A673 (cell line): ENCODE results near the gene ZNHIT1. TPM values are rescaled to one million over a fixed set of nuclear protein-coding genes. Genes with fewer than 3 reads are reported as not detected.

ENCODE experiments used
- BruUV-seq: library from RNA; stranded (reverse); fragments of 400-500 nt; replicated peaks from 2 replicates; lab custom pipeline; 2021; lab: Mats Ljungman, UMichigan
- CTCF ChIA-PET: fragments of 300-600 bp; sonication (Branson Sonifier 250); formaldehyde crosslinking; loops from one replicate; lab custom pipeline; 2022; ENCODE audit warnings: antibody characterized with exemption; lab: Charles Lee
- POLR2A ChIA-PET: fragments of 300-600 bp; sonication (Branson Sonifier 250); formaldehyde crosslinking; loops from one replicate; lab custom pipeline; 2022; ENCODE audit warnings: antibody characterized with exemption; ENCODE audit not compliant: low non-redundant PET; lab: Charles Lee
- DNase-seq: peaks from one replicate; pipeline ENCODE4 v3.0.0-alpha.2; 2015; ENCODE audit warnings: low spot score
- H3K27ac ChIP-seq: fragments of 200-600 bp; sonication (generic); 2 replicates; pipeline ENCODE4 v1.5.1; 2016; ENCODE audit warnings: mixed run types, low read depth, mild to moderate bottlenecking, mixed read lengths, antibody characterized with exemption, low read length; ENCODE audit not compliant: poor library complexity, severe bottlenecking
- H3K27me3 ChIP-seq: fragments of 200-600 bp; sonication (generic); replicated peaks from 2 replicates; pipeline ENCODE4 v1.6.1; 2017; ENCODE audit warnings: mixed run types, low read depth, mild to moderate bottlenecking, mixed read lengths, antibody characterized with exemption, low read length; ENCODE audit not compliant: insufficient read depth, poor library complexity
- H3K36me3 ChIP-seq: fragments of 200-600 bp; sonication (generic); 2 replicates; pipeline ENCODE4 v1.6.1; 2016; ENCODE audit warnings: mixed run types, mild to moderate bottlenecking, mixed read lengths, antibody characterized with exemption, low read length; ENCODE audit not compliant: insufficient read depth, poor library complexity, severe bottlenecking
- H3K4me1 ChIP-seq: fragments of 200-600 bp; sonication (generic); 2 replicates; pipeline ENCODE4 v1.6.1; 2017; ENCODE audit warnings: mixed run types, mild to moderate bottlenecking, mixed read lengths, antibody characterized with exemption, low read length; ENCODE audit not compliant: insufficient read depth, poor library complexity, severe bottlenecking
- H3K4me3 ChIP-seq: fragments of 200-600 bp; sonication (generic); 2 replicates; pipeline ENCODE4 v1.5.1; 2016; ENCODE audit warnings: low read depth, mixed run types, mild to moderate bottlenecking, mixed read lengths, low read length; ENCODE audit not compliant: poor library complexity, severe bottlenecking
- H3K9me3 ChIP-seq: fragments of 200-600 bp; sonication (generic); 2 replicates; pipeline ENCODE4 v1.6.1; 2016; ENCODE audit warnings: mixed run types, low read depth, mild to moderate bottlenecking, mixed read lengths, antibody characterized with exemption, low read length; ENCODE audit not compliant: poor library complexity, severe bottlenecking
- CTCF ChIP-seq: fragments of 300-800, 200-600 bp; sonication (generic); conservative IDR thresholded peaks from 2 replicates; pipeline ENCODE4 v1.5.1; 2017; ENCODE audit warnings: low read depth, mild to moderate bottlenecking, antibody characterized with exemption, low read length, moderate library complexity, mixed read lengths
- EZH2 ChIP-seq: fragments of 200-600 bp; sonication (generic); IDR thresholded peaks from 2 replicates; pipeline ENCODE4 v1.6.1; 2017; ENCODE audit warnings: borderline replicate concordance, low read depth, mild to moderate bottlenecking, mixed read lengths, antibody characterized with exemption, low read length; ENCODE audit not compliant: poor library complexity, severe bottlenecking
- intact Hi-C: fragments of 100-400 bp; cut with micrococcal nuclease; formaldehyde crosslinking; loops from one replicate; pipeline ENCODE4 v1.10.0; 2022; ENCODE audit not compliant: unreplicated experiment
- total RNA-seq: library from RNA; stranded (reverse); gene quantifications from 2 replicates; pipeline ENCODE4 v1.2.3, GENCODE V29; 2021

Gene ZNHIT1
- total RNA-seq, 1 experiment from 2014 or later = 65.1 TPM

GRCh38 chr7:101231644-101232043, 13.7 kb downstream of the ZNHIT1 start:
- Histone ChIP-seq H3K27me3 (no peaks in the 10 kb centered on the region), H3K4me1 (no peaks in the 10 kb centered on the region), H3K4me3 (no peak overlapping the region), H3K9me3 (no peaks in the 10 kb centered on the region), H3K27ac (no peak overlapping the region), H3K36me3 (no peaks in the 10 kb centered on the region)
- ChIA-PET CTCF (no interaction called here), POLR2A (no interaction called here)
- BruUV-seq = no TSS peak
- TF ChIP-seq EZH2 = no peak
- no peak for TF ChIP-seq CTCF
- no peak for DNase-seq
- intact Hi-C loops = no loop called here

DNA sequence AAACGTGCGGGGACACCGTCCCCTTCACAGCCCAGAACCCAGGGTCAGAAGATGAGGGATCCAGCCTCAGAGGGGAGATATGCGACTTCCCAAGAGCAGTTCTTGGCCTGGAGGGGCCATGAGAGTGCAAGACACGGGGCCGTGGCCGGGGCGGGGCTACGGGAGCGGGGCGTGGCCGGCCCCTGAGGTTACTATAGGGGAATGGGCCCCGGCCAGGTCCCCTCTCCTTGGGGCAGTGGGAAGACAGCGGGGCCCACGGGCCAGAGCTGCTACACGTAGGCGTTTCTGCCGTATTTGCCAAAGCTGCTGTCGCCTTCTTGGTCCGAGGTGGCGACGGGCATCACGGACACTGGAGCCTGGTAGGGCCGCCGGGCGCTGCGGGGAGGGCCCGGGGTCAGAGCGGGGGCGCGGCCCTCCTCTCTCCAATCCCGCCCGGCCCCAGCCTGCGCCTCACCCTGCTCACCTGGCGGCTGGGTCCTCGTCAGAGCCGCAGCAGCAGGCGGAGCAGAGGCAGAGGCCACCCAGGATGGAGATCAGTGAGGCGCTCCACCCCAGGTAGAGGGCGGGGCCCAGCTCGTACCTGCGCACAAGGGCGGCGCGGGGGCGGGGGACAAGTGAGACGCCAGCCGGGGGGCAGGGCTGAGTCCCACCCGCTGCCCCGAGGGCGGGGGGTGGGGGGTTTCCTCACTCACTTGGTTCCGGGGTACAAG, 14.3 kb downstream of the ZNHIT1 start:
- BruUV-seq = no TSS peak
- no peaks in the 10 kb centered on the region for H3K27me3 ChIP-seq
- no peak overlapping the region for H3K4me3 ChIP-seq
- DNase-seq = no peak
- ChIA-PET CTCF (no interaction called here), POLR2A (no interaction called here)
- TF ChIP-seq CTCF (no peak), EZH2 (no peak)
- no peaks in the 10 kb centered on the region for H3K4me1 ChIP-seq
- H3K36me3 ChIP-seq = no peaks in the 10 kb centered on the region
- intact Hi-C loops = no loop called here
- H3K9me3 ChIP-seq = no peaks in the 10 kb centered on the region
- H3K27ac ChIP-seq = no peak overlapping the region

GRCh38 chr7:101233907-101234547, 16.1 kb downstream of the ZNHIT1 start:
- POLR2A ChIA-PET = no interaction called here
- no peak overlapping the region for H3K4me3 ChIP-seq

More at GRCh38 chr7:101233907-101234547, 16.1 kb downstream of the ZNHIT1 start:
- BruUV-seq = no TSS peak
- Histone ChIP-seq H3K4me1 (no peaks in the 10 kb centered on the region), H3K27me3 (no peaks in the 10 kb centered on the region), H3K9me3 (no peaks in the 10 kb centered on the region), H3K27ac (no peak overlapping the region), H3K36me3 (no peaks in the 10 kb centered on the region)
- no peak for TF ChIP-seq CTCF
- no peak for TF ChIP-seq EZH2
- DNase-seq = no peak
- intact Hi-C loops = no loop called here
- CTCF ChIA-PET = no interaction called here
